ENCODE data around the gene TCF12.
"Not testable (repeated sequence)": the region's sequence is repeated elsewhere in the genome, so short reads cannot be mapped to it uniquely, and the experiment has no call there.

DNA sequence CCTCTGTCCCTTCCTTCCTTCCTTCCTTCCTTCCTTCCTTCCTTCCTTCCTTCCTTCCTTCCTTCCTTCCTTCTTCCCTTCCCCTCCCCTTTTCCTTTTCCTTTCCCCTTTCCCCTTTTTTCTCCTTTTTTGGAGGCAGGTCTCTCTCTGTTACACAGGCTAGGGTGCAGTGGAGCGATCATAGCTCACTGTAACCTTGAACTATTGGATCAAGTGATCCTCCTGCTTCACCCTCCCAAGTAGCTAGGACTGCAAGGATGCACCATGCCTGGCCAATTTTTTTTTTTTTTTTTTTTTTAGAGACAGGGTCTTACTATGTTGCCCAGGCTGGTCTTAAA is 232.4 kb downstream of the TCF12 start:
- TF ChIP-seq, protein P1, sequence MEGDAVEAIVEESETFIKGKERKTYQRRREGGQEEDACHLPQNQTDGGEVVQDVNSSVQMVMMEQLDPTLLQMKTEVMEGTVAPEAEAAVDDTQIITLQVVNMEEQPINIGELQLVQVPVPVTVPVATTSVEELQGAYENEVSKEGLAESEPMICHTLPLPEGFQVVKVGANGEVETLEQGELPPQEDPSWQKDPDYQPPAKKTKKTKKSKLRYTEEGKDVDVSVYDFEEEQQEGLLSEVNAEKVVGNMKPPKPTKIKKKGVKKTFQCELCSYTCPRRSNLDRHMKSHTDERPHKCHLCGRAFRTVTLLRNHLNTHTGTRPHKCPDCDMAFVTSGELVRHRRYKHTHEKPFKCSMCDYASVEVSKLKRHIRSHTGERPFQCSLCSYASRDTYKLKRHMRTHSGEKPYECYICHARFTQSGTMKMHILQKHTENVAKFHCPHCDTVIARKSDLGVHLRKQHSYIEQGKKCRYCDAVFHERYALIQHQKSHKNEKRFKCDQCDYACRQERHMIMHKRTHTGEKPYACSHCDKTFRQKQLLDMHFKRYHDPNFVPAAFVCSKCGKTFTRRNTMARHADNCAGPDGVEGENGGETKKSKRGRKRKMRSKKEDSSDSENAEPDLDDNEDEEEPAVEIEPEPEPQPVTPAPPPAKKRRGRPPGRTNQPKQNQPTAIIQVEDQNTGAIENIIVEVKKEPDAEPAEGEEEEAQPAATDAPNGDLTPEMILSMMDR (IDR thresholded peaks at IDR 0.05): not testable (repeated sequence)
- not testable (repeated sequence) for TF ChIP-seq EP300 (IDR thresholded peaks at IDR 0.05; ENCODE audit: low read depth)

Measured in transverse colon (tissue), 3 donors.